Ascending aorta (tissue), 2 donors: ENCODE measurements around the gene SLC29A3. TPM values are rescaled to one million over a fixed set of nuclear protein-coding genes. Genes with fewer than 3 reads are reported as not detected.

Experiments
- DNase-seq, 2 donors: peaks; one replicate each; pipeline ENCODE4 v3.0.0-alpha.2; 2019; ENCODE audit warnings: low spot score in 2 of 2
- H3K27ac ChIP-seq, 2 donors: fragments of 200-600 bp; sonication (generic); one replicate each; pipeline ENCODE4 v1.5.1; 2016 to 2017; ENCODE audit warnings: mild to moderate bottlenecking in 1 of 2
- H3K27me3 ChIP-seq: fragments of 200-600 bp; sonication (generic); one replicate; pipeline ENCODE4 v1.5.1; 2017
- H3K36me3 ChIP-seq, 2 donors: fragments of 200-600 bp; sonication (generic); one replicate each; pipeline ENCODE4 v1.5.1; 2016
- H3K4me1 ChIP-seq, 2 donors: fragments of 200-600 bp; sonication (generic); one replicate each; pipeline ENCODE4 v1.5.1; 2016 to 2017; ENCODE audit warnings: mild to moderate bottlenecking in 1 of 2
- H3K4me3 ChIP-seq, 2 donors: fragments of 200-600 bp; sonication (generic); one replicate each; pipeline ENCODE4 v1.5.1; 2016 to 2017; ENCODE audit warnings: mild to moderate bottlenecking in 1 of 2
- H3K9me3 ChIP-seq, 2 donors: fragments of 200-600 bp; sonication (generic); one replicate each; pipeline ENCODE4 v1.5.1; 2016
- intact Hi-C: fragments of 100-400 bp; cut with DNase I; formaldehyde crosslinking; loops from one replicate; pipeline ENCODE4 v1.15.1; 2023
- total RNA-seq: library from RNA; depleted of rRNA; stranded (reverse); fragments of >200 nt; gene quantifications from one replicate; pipeline ENCODE4 v1.1.0, GENCODE V29; 2016
- TF ChIP-seq, protein P1 (sequence below), 3 experiments: fragments of 200-600 bp in 2 of 3; fragments of 450-650 bp in 1 of 3; sonication (generic) in 2 of 3; IDR thresholded peaks; one replicate each; pipeline ENCODE4 v1.5.1; 2016 to 2019; ENCODE audit warnings: antibody characterized with exemption in 3 of 3, mild to moderate bottlenecking in 1 of 3, moderate library complexity in 1 of 3

SLC29A3 gene
- total RNA-seq: 0.64 TPM

GRCh38 chr10:71319042-71319799 lies at the start of gene SLC29A3:
Gene SLC29A3, plus strand, starts transcription at chr10:71319259. Its CDS starts 51 bp downstream, at chr10:71319310.
- intact Hi-C loops: loop anchor here (1.0 to 10.0 kb wide), 3 partner anchors 58 to 726 kb away; no protein-coding TSS in a partner anchor
- H3K9me3 ChIP-seq: no peaks in the 10 kb centered on the region
- TF ChIP-seq, protein P1, sequence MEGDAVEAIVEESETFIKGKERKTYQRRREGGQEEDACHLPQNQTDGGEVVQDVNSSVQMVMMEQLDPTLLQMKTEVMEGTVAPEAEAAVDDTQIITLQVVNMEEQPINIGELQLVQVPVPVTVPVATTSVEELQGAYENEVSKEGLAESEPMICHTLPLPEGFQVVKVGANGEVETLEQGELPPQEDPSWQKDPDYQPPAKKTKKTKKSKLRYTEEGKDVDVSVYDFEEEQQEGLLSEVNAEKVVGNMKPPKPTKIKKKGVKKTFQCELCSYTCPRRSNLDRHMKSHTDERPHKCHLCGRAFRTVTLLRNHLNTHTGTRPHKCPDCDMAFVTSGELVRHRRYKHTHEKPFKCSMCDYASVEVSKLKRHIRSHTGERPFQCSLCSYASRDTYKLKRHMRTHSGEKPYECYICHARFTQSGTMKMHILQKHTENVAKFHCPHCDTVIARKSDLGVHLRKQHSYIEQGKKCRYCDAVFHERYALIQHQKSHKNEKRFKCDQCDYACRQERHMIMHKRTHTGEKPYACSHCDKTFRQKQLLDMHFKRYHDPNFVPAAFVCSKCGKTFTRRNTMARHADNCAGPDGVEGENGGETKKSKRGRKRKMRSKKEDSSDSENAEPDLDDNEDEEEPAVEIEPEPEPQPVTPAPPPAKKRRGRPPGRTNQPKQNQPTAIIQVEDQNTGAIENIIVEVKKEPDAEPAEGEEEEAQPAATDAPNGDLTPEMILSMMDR (IDR thresholded peaks at IDR 0.05): peak; percentile 23 to 69 (median 61)

GRCh38 chr10:71269301-71270288 lies 49.5 kb upstream of the SLC29A3 start:
- no peak for DNase-seq
- H3K4me1 ChIP-seq: peaks cover 0 to 8% of the 10 kb centered on the region in 2 donors
- no peaks in the 10 kb centered on the region for H3K9me3 ChIP-seq
- H3K27me3 ChIP-seq: no peaks in the 10 kb centered on the region
- intact Hi-C loops: loop anchor here (5.0 kb wide), 2 partner anchors 37 to 342 kb away; no protein-coding TSS in a partner anchor
- no peaks in the 10 kb centered on the region for H3K36me3 ChIP-seq
- H3K27ac ChIP-seq: peak overlapping the region in 1 of 2 donors; percentile 26
- TF ChIP-seq, protein P1 (IDR thresholded peaks at IDR 0.05): no peak
- H3K4me3 ChIP-seq: no peak overlapping the region

More at GRCh38 chr10:71319042-71319799, at the start of gene SLC29A3:
- Histone ChIP-seq H3K4me1 (peaks cover 5 to 7% of the 10 kb centered on the region in 2 donors), H3K36me3 (peaks cover 5 to 11% of the 10 kb centered on the region in 2 donors), H3K4me3 (peak within 1 kb of the TSS; percentile 74 to 88), H3K27ac (peak within 1 kb of the TSS; percentile 54 to 69), H3K27me3 (no peaks in the 10 kb centered on the region)
- peak in 1 of 2 donors; percentile 86 for DNase-seq

DNA sequence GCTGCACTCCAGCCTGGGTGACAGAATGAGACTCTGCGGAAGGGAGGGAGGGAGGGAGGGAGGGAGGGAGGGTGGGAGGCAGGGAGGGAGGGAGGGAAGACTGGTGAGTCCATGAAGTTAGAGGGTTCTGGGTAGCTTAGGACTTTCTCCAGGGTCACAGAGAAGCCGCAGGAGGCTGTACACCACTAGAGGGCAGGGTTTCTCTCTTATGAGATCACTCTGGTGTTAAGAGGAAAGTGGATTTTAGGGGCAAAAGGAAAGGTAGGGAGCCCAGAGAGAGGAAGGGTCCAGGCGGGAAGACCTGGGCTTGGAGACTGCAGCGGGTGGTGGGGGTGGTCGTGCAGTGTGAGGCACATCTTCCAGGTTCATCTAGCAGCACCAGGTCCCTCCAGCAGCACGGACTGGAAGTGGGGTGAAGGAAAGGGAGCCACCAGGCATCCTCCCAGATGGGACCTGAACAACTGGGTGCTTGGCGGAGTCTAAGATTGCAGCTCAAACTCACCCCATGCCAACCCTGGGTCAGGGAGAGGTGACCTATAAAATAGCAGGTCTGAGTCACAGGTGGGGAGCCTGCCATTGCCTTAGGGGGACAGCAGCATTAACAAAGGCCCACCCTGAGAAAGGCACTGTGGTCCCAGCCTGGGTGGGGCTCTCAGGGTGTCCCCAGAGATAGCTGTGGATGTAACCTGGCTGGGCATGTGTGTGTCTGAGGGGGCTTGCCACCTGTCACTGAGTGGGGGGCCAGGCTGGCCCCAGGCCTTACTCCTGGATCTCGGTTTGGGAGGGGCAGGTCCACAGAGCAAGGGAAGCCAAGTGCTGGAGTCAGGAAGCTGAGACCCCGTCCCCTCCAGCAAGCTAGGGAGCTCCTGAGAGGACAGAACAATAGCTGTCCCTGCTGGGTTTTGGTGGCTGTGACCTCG lies 48.5 kb upstream of the SLC29A3 start:
- DNase-seq: no peak
- no peak overlapping the region for H3K27ac ChIP-seq
- no peaks in the 10 kb centered on the region for H3K36me3 ChIP-seq
- no peaks in the 10 kb centered on the region for H3K27me3 ChIP-seq
- intact Hi-C loops: no loop called here
- peaks cover 0 to 8% of the 10 kb centered on the region in 2 donors for H3K4me1 ChIP-seq
- TF ChIP-seq, protein P1 (IDR thresholded peaks at IDR 0.05): peak in 2 of 3 experiments; percentile 64 to 69
- H3K4me3 ChIP-seq: no peak overlapping the region
- no peaks in the 10 kb centered on the region for H3K9me3 ChIP-seq

DNA sequence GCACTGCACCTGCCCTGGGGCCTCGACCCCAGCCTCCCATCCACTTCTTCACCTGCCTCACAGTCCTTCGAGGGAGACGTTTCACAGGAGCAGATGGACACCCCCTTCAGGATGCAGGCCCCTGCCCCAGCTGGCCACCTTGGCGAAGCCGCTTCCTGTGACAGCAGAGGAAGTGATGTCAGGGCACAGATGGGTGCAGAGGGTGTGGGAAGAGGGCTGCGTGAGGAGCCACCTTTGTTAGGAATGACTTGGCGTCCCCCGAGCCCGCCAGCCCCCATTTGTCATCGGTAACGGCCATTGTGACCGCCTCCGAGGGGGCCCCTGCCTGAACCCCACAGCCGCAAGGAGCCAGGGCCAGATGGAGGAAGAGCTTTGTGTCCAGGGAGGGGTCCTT lies 47.4 kb upstream of the SLC29A3 start:
- Histone ChIP-seq H3K9me3 (no peaks in the 10 kb centered on the region), H3K4me3 (no peak overlapping the region), H3K36me3 (no peaks in the 10 kb centered on the region), H3K27me3 (no peaks in the 10 kb centered on the region), H3K4me1 (peaks cover 0 to 8% of the 10 kb centered on the region in 2 donors), H3K27ac (no peak overlapping the region)
- intact Hi-C loops: no loop called here
- TF ChIP-seq, protein P1 (IDR thresholded peaks at IDR 0.05): no peak
- no peak for DNase-seq
